GM21619 (cell line): ENCODE results near the gene STX3.
"Not testable (repeated sequence)": the region's sequence is repeated elsewhere in the genome, so short reads cannot be mapped to it uniquely, and the experiment has no call there.

Source experiments
- ATAC-seq: cut with Tn5 transposase; IDR thresholded peaks from one replicate; pipeline ENCODE4 v1.9.1; 2021; ENCODE audit not compliant: unreplicated experiment

STX3 gene

GRCh38 chr11:59839615-59840014 lies 84.4 kb downstream of the STX3 start:
- no peak for ATAC-seq

DNA sequence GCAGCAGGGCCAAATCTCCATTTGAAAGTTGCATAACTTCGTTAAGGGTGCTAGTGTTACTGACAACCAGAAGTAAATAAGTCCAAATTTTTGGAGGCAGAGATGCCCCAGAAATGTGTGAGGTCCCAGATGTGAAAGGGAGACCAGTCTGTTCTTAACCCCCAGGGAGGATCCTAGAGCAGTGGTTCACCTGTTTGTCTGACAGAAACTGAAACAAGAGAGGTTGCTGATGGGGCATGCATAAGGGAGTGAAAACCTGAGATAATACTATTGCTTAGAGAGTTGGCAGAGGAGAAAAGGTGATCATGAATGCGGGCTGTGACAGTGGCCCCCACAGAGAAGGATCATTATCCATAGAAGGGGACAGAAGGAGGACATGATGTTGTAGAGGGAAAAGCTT lies 86.3 kb downstream of the STX3 start:
- peak; percentile 77 for ATAC-seq

GRCh38 chr11:59842316-59842715 lies 87.1 kb downstream of the STX3 start:
- no peak for ATAC-seq

DNA sequence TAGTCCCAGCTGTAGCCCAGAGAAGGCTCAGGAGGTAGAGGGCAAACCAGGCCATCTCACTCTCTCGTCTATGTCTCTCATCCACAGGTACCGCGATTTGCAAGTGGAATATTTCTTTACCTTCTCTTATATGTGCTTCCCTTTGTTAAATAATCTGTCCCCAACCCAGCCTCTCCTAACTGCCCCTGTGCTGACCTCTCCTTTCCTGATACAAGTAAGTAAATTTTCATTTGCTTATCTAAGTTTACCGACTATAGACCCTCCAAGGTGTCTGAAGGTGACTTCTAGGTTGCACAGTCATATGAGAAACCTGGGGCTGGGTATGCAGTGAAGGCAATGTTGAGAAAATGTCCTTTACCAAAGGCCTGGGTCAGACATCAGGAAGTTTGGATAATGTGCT lies 90.2 kb downstream of the STX3 start, which contains the start of gene CBLIF:
CBLIF (minus strand) TSS at position 101 of the 400 bp plus-strand sequence; CDS start at position 55, 46 bp downstream.
- ATAC-seq: no peak

DNA sequence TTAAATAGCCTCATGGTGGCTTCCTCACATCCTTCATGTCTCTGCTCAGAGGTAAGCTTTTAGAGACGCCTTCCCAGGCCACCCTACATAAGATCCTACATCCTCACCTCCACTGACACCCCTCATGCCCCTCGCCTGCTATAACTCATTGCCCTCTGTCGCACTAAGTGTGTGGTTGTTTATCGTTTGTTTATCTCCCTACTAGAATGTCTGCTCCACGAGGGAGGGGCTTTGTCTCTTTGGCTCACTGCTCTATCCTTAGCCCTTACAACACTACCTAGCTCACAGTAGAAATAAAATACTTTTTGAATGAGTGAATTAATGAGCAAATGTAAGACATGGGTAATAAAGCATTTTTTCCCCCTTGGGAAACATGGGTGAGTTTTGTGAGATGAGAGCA lies 91.4 kb downstream of the STX3 start:
- ATAC-seq: no peak

GRCh38 chr11:59847626-59848025 lies 92.5 kb downstream of the STX3 start:
- ATAC-seq: no peak

DNA sequence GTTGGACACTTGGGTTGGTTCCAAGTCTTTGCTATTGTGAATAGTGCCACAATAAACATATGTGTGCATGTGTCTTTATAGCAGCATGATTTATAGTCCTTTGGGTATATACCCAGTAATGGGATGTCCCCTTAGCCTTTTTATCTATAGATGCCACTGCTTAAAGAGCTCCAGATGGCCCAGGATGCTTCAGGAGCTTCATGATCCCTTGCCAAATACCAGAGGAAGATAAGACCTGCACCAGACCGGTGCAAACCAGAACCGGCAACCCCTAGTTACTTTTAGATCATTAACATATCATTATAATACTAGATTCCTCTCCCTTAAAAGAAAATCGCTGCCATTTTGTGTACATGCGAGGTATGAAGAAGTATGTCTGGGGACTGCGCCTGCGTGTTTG lies 93.3 kb downstream of the STX3 start:
- ATAC-seq: not testable (repeated sequence)

DNA sequence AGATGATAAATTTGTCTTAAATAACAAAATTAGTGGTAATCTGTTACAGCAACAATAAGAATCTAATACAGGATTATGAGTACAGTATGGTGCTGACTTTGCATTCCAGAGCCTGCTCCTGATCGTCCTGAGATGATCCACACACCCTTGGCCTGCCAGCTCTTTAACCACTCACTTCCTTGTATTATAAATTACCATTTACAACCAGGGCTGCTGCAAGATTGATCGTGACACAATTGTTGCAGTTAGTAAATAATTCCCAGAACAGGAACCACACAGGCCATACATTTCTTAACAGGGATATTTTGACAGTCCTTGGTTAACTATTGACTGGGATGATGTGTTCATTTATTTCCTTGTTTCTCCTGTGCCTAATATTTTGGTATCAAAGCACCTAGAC lies 94.0 kb downstream of the STX3 start:
- no peak for ATAC-seq

- ATAC-seq: not testable (repeated sequence)
Observed at GRCh38 chr11:59849551-59849950, 94.4 kb downstream of the STX3 start.

DNA sequence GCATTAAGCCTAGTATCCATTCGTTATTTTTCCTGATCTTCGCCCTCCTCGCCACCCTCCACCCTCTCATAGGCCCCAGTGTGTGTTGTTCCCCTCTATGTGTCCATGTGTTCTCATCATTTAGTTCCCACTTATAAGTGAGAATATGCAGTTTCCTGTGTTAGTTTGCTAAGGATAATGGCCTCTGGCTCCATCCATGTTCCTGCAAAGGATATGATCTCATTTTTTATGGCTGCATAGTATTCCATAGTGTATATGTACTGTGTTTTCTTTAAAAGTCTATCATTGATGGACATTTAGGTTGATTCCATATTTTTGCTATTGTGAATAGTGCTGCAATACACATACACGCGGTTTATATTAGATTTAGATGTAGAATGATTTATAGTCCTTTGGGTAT lies 96.2 kb downstream of the STX3 start:
- not testable (repeated sequence) for ATAC-seq

DNA sequence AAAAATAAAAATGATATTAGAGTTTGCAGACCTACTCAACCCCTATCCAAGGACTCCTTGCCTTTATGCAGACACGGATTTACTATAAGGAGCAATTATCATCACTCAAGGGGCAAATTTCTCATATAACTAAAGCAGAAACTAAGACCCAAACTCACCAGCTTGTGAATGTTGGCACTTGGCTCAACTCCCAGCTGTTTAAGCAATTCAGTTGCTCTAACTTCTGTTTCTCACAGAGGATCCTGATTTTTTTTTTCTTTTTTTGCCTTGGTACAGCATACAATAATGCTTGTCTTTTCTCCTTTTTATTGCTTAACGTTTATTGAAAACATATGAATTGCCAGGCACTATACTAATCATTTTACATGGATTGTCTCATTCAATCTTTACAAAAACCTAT lies 99.7 kb downstream of the STX3 start:
- ATAC-seq: no peak
